HG03469 (cell line): ENCODE data around the gene ZNF582.

Source experiments
- ATAC-seq: cut with Tn5 transposase; IDR thresholded peaks from one replicate; pipeline ENCODE4 v1.9.1; 2021; ENCODE audit warnings: mild to moderate bottlenecking, moderate library complexity, moderate number of reproducible peaks; ENCODE audit not compliant: unreplicated experiment

ZNF582 gene

GRCh38 chr19:56393119-56394012 is at the start of gene ZNF582:
TSS of gene ZNF582 (minus strand) at chr19:56393534. CDS start at chr19:56391752, 1,782 bp downstream.
- ATAC-seq = peak; percentile 65

- no peak for ATAC-seq
These were observed 48.0 kb upstream of the ZNF582 start for GRCh38 chr19:56441206-56441792.

DNA sequence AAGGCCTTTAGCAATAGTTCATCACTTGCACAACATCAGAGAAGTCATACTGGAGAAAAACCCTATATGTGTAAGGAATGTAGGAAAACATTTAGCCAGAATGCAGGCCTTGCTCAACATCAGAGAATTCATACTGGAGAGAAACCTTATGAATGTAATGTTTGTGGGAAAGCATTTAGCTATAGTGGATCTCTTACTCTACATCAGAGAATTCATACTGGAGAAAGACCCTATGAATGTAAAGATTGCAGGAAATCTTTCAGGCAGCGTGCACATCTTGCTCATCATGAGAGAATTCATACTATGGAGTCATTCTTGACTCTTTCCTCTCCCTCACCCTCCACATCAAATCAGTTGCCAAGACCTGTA is 30.6 kb upstream of the ZNF582 start:
- ATAC-seq = no peak

- no peak for ATAC-seq
These were observed 30.1 kb upstream of the ZNF582 start for GRCh38 chr19:56423276-56423984.

- ATAC-seq = no peak
These were observed 11.7 kb upstream of the ZNF582 start for GRCh38 chr19:56405062-56405461.

DNA sequence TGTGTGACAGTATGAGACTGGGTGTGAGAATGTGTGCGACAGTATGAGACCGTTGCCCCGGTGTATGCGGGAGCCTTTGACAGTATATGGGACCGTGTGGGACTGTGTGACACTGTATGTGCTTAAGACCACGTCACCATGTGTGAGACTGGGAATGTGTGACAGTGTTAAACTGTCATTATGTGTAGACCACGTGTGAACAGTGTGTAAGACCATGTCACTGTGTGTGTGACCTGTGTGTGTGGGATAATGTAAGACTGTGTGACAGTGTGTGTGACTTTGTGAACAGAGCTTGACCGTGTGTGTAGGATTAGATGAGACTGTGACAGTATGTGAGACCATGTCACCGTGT is 11.3 kb upstream of the ZNF582 start:
- ATAC-seq = no peak

DNA sequence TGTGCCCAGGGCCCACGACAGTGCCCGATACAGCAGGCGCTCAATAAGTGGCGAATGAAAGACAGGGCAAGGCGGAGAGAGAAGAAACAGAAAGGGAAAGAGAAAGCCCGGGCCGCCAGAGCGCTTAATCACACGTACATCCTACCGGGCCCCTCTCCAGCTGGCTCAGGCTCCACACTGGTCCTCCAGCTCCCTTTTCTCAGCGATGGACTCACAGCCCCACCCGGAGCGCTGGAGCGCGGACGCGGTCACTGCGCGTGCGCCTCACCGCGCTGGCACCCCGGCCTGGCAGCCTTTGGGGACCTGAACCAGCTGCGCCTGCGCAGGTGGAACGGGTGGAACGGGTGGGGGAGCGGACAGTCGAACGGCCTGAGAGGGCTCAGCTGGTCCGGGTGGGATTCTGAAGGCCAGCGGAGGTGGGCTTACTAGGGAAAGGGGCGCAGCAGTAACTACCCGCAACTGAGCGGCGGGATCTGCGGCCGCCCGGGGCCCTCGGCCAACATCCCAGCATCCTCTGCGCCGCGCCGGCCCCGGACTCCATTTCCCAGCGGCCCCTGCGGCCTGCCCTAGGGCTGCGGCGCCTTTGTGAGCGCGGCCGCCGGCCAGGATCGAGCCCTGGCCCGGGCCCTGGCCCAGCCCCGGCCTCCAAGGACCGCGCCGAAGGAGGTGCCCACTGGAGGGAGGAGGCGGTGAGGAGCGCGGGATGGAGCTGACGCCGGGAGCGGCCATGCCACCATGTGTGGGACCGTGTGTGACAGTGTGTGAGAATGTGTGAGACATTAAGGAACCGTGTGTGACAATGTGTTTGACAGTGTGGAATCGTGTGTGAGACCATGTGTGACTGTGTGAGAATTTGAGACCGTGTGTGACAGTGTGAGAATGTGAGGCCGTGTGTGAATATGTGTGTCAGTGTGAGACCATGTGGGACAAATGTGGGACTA is 10.7 kb upstream of the ZNF582 start, which contains the start of gene ZNF583:
Gene ZNF583 (plus strand): TSS at position 569 of the 941 bp plus-strand sequence. CDS start 2,783 bp downstream, outside the sequence.
- peak; percentile 64 for ATAC-seq

DNA sequence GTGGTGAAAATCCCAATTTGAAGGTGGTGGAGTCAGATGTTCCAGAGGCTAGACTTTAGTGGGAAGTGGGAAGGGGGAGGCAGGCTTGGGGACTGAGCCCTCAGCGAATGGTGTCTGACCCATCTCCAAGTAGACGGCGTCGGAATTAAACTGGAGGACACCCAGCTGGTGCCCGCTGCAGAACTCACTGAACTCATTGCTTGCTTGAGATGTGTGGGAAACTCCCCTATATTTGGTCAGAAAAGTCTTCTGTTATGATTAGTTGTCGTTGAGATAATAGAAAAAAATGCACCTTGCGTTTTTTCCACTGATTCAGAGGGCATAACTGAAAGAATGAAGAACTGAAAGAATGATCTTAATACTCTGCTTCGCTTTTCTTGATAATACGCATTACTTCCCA is 9.9 kb upstream of the ZNF582 start:
- peak; percentile 4 for ATAC-seq

DNA sequence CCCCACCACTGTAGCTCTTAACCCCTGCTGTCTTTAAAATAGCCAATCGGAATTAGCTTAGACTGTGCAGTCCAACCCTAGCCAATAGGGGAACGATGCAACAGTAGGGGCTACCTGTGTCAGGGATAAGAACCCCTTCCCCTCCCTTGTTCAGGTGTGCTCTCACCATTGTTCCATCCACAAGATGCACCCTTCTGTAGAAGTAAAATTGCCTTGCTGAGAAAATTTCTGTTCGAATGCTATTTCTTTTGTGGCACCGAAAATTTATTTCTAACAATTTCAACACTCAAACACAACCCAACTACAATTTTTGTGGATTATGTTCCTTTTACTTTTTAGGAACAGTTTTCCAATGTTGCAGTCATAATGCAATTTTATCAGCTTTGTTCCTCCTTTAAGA is 7.2 kb upstream of the ZNF582 start:
- ATAC-seq = no peak

GRCh38 chr19:56398809-56399208 is 5.5 kb upstream of the ZNF582 start:
- no peak for ATAC-seq

- ATAC-seq = no peak
These were observed 9.3 kb downstream of the ZNF582 start for GRCh38 chr19:56383826-56384605.

DNA sequence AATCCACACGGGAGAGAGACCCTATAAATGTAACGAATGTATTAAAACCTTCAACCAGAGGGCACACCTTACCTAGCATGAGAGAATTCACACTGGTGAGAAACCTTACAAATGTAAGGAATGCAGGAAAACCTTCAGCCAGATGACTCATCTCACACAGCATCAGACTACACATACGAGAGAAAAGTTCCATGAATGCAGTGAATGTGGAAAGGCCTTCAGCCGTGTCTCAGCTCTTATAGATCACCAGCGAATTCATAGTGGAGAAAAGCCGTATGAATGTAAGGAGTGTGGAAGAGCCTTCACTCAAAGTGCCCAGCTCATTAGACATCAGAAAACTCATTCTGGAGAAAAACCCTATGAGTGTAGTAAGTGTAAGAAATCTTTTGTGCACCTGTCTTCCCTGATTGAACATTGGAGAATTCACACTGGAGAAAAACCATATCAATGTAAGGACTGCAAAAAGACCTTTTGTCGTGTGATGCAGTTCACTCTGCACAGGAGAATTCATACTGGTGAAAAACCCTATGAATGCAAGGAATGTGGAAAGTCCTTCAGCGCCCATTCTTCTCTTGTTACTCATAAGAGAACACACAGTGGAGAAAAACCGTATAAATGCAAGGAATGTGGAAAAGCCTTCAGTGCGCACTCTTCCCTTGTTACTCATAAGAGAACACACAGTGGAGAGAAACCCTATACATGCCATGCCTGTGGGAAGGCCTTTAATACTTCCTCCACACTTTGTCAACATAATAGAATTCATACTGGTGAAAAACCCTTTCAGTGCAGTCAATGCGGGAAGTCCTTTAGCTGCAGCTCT is 16.0 kb downstream of the ZNF582 start:
- ATAC-seq = no peak

- ATAC-seq = no peak
These were observed 21.1 kb downstream of the ZNF582 start for GRCh38 chr19:56372281-56372680.

DNA sequence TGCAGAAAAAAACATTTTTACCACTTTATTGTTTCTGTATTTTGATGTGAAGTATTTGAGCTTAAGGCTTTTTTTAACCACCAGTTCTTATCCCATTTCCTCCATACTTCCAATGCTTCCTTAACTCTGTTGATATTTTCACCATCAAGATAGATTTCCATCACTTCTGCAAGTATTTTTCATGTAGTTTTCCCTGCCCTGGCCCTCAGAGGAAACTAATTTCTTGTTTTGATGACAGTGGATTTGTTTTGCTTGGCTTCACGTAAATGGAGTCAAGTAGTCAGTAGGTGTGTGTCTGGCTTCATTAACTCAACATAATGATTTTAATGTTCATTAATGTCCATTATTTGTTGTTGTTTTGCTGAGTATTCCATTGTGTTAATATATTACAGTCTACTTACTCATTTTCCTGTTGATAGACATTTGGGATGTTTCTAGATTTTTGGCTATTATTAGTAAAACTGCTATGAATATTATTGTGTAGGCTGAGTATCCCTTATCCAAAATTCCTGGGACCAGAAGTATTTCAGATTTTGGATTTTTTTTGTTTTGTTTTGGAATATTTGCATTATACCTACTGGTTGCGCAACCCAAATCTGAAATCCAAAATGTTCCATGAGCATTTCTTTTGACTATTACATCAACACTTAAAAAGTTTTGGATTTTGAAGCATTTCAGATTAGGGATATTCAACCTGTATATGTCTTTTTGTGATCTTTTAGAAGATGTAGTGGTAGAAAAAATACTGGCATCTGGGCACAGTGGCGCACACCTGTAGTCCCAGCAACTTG is 23.3 kb downstream of the ZNF582 start:
- ATAC-seq = no peak

- ATAC-seq = no peak
These were observed 25.3 kb downstream of the ZNF582 start for GRCh38 chr19:56367829-56368711.

- no peak for ATAC-seq
These were observed 32.5 kb downstream of the ZNF582 start for GRCh38 chr19:56360841-56361240.

- ATAC-seq = no peak
These were observed 36.4 kb downstream of the ZNF582 start for GRCh38 chr19:56356944-56357343.
